ENCODE results near the gene MIOX.

DNA sequence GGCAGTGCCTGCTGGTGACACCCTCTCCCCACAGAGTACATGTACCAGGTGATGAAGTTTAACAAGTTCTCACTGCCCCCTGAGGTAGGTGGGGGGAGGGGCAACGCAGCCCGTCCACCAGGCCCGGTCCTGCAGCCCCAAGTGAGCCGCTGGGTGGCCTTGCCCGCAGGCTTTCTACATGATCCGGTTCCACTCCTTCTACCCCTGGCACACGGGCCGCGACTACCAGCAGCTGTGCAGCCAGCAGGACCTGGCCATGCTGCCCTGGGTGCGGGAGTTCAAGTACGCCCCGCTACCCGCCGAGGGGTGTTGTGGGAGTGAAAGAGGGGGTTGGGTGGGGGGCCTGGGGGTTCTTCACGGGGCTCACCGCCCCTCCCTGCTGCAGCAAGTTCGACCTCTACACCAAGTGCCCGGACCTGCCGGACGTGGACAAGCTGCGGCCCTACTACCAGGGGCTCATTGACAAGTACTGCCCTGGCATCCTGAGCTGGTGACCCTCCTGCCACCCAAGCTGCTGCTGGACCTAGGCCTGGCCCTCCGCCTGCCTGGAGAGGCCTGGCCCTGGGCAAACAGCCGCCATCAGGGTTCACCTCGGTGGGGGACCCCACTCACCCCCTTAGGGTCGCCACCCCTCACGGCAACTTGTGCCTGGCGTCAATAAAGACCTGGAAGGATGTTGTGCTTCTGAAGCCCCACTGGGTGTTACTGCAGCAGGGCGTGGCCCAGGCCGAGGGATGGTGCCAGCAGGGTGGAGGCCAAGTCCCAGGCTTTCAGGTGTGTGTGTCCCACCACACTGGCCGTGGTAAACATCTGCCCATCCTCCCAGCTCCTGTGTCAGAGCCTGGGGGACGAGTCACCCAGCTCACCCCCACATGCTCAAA lies 2.9 kb downstream of the MIOX start:
- TF ChIP-seq, protein P1, sequence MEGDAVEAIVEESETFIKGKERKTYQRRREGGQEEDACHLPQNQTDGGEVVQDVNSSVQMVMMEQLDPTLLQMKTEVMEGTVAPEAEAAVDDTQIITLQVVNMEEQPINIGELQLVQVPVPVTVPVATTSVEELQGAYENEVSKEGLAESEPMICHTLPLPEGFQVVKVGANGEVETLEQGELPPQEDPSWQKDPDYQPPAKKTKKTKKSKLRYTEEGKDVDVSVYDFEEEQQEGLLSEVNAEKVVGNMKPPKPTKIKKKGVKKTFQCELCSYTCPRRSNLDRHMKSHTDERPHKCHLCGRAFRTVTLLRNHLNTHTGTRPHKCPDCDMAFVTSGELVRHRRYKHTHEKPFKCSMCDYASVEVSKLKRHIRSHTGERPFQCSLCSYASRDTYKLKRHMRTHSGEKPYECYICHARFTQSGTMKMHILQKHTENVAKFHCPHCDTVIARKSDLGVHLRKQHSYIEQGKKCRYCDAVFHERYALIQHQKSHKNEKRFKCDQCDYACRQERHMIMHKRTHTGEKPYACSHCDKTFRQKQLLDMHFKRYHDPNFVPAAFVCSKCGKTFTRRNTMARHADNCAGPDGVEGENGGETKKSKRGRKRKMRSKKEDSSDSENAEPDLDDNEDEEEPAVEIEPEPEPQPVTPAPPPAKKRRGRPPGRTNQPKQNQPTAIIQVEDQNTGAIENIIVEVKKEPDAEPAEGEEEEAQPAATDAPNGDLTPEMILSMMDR (IDR thresholded peaks at IDR 0.05), result no peak
- no peak for TF ChIP-seq POLR2A (IDR thresholded peaks at IDR 0.05)
